HepG2 (cell line): ENCODE results near the gene HIC1. TPM values are rescaled to one million over a fixed set of nuclear protein-coding genes. Genes with fewer than 3 reads are reported as not detected.

Source experiments
- ATAC-seq: fragments of 200-7000 bp; cut with Tn5 transposase; 3 replicates; pipeline ENCODE4 v1.9.1; 2020; ENCODE audit warnings: mild to moderate bottlenecking, moderate library complexity
- BruUV-seq: library from RNA; stranded (reverse); fragments of 400-500 nt; replicated peaks from 2 replicates; lab custom pipeline; 2021; lab: Mats Ljungman, UMichigan
- CTCF ChIA-PET: fragments of 300-600 bp; formaldehyde crosslinking; extraction: SDS; loops from one replicate; lab custom pipeline; 2021; ENCODE audit warnings: low total read pairs, inconsistent platforms, low intra/inter-chr PET ratio; lab: Yijun Ruan, JAX
- POLR2A ChIA-PET: fragments of 350-600 bp; sonication (Branson Sonifier 250); formaldehyde crosslinking; loops from one replicate; lab custom pipeline; 2020; ENCODE audit warnings: antibody characterized with exemption, inconsistent platforms; lab: Yijun Ruan, JAX
- DNase-seq: peaks from one replicate; pipeline ENCODE4 v3.0.0-alpha.2; 2015; ENCODE audit warnings: low spot score
- FAIRE-seq: peaks from 3 replicates; lab custom pipeline; 2011; peaks lifted over from hg19 to GRCh38; lab: Jason Lieb, UNC
- H2AFZ ChIP-seq: one replicate; pipeline ENCODE4 v1.6.1; 2011; ENCODE audit warnings: low read length, inconsistent platforms
- H3K27ac ChIP-seq: fragments of 300-600 bp; 3 replicates; pipeline ENCODE4 v1.8.0; 2011; ENCODE audit warnings: mixed run types, mild to moderate bottlenecking, mixed read lengths, low read length, inconsistent platforms; ENCODE audit not compliant: insufficient read depth; ENCODE audit errors: extremely low read length
- H3K27me3 ChIP-seq, 2 experiments: fragments of 200-600 bp in 1 of 2; 2 replicates in 1 of 2; 3 replicates in 1 of 2; pipeline versions ENCODE4 v1.6.0 to v1.8.0; 2011; ENCODE audit warnings: low read length in 2 of 2, mild to moderate bottlenecking in 2 of 2, moderate library complexity in 2 of 2, inconsistent platforms in 1 of 2; ENCODE audit not compliant: insufficient read depth in 2 of 2, control insufficient read depth in 1 of 2
- H3K36me3 ChIP-seq, 2 experiments: fragments of 200-600 bp in 1 of 2; replicated peaks in 1 of 2; 2 replicates in 1 of 2; 3 replicates in 1 of 2; pipeline versions ENCODE4 v1.5.1 to v1.8.0; 2011; ENCODE audit warnings: low read length in 2 of 2, inconsistent platforms in 1 of 2; ENCODE audit not compliant: insufficient read depth in 2 of 2, control insufficient read depth in 1 of 2
- H3K4me1 ChIP-seq: 2 replicates; pipeline ENCODE4 v1.5.1; 2012; ENCODE audit warnings: low read length, inconsistent platforms; ENCODE audit not compliant: insufficient read depth
- H3K4me2 ChIP-seq: 2 replicates; pipeline ENCODE4 v1.6.0; 2011; ENCODE audit warnings: low read depth, low read length, inconsistent platforms
- H3K4me3 ChIP-seq, 3 experiments: fragments of 200-600 bp in 1 of 3; sonication (generic), shearing (Covaris generic) in 1 of 3; replicated peaks in 1 of 3; 2 replicates each; pipeline ENCODE4 v1.5.1; 2011 to 2016; ENCODE audit warnings: low read length in 3 of 3, inconsistent platforms in 2 of 3, low read depth in 2 of 3, mild to moderate bottlenecking in 2 of 3, control low read depth in 1 of 3, mixed read lengths in 1 of 3; ENCODE audit not compliant: insufficient read depth in 1 of 3
- H3K79me2 ChIP-seq: one replicate; pipeline ENCODE4 v1.6.1; 2011; ENCODE audit warnings: low read length, inconsistent platforms; ENCODE audit not compliant: insufficient read depth
- H3K9ac ChIP-seq: 2 replicates; pipeline ENCODE4 v1.6.0; 2011; ENCODE audit warnings: mild to moderate bottlenecking, low read depth, low read length, inconsistent platforms; ENCODE audit not compliant: insufficient read depth
- H3K9me3 ChIP-seq: 2 replicates; pipeline ENCODE4 v1.5.1; 2012; ENCODE audit warnings: mild to moderate bottlenecking, low read length
- H4K20me1 ChIP-seq: 2 replicates; pipeline ENCODE4 v1.6.0; 2011; ENCODE audit warnings: inconsistent platforms, mild to moderate bottlenecking, low read length, moderate library complexity; ENCODE audit not compliant: insufficient read depth
- BCL6 ChIP-seq: IDR thresholded peaks from 2 replicates; pipeline ENCODE4 v1.6.1; 2016; ENCODE audit warnings: missing genetic modification reagents, missing compliant biosample characterization
- SMARCC2 ChIP-seq: fragments of 450-650 bp; IDR thresholded peaks from 2 replicates; pipeline ENCODE4 v1.6.1; 2017; ENCODE audit warnings: antibody characterized with exemption, mild to moderate bottlenecking
- ZNF121 ChIP-seq: sonication (generic); formaldehyde crosslinking; IDR thresholded peaks from 2 replicates; pipeline ENCODE4 v1.5.0; 2020; ENCODE audit warnings: mild to moderate bottlenecking, missing genetic modification reagents
- WGBS: methylation state at CpG from one replicate; pipeline ENCODE4 v1.1.6; 2017; ENCODE audit warnings: low lambda C conversion rate; 5-methylcytosine and 5-hydroxymethylcytosine counted together
- in situ Hi-C: cut with HindIII; loops from 2 replicates; pipeline ENCODE4 v1.10.0; 2017; ENCODE audit warnings: low pct_unique_long_range_greater_than_20kb; ENCODE audit not compliant: extremely low pct_ligation_motif_present
- intact Hi-C: fragments of 100-400 bp; cut with micrococcal nuclease; formaldehyde crosslinking; loops from one replicate; pipeline ENCODE4 v1.10.0; 2022; ENCODE audit not compliant: unreplicated experiment
- polyA plus RNA-seq, 8 experiments: library from polyadenylated mRNA; depleted of rRNA in 3 of 8; stranded (reverse) in 7 of 8; unstranded in 1 of 8; fragments of >200 nt; fragmentation: Illumina TruSeq in 4 of 8; extraction: Trizol in 4 of 8; gene quantifications; 2 replicates each; pipeline versions ENCODE4 v1.2.1 to v1.2.3, GENCODE V29; 2011 to 2016; ENCODE audit warnings: low read depth in 4 of 8, missing spikeins in 1 of 8, mixed read lengths in 1 of 8; ENCODE audit not compliant: insufficient read depth in 1 of 8
- total RNA-seq, 5 experiments: library from RNA; depleted of rRNA; stranded (reverse); fragments of >200 nt; fragmentation: Illumina TruSeq; extraction: Trizol; gene quantifications; 2 replicates each; pipeline ENCODE4 v1.2.3, GENCODE V29; 2016; ENCODE audit warnings: low read depth in 1 of 5
- TF ChIP-seq, protein P1 (sequence below): IDR thresholded peaks from 2 replicates; pipeline ENCODE4 v1.6.1; 2016; ENCODE audit warnings: low read depth, missing genetic modification reagents, missing compliant biosample characterization
- TF ChIP-seq, protein P2 (sequence below): sonication (generic); formaldehyde crosslinking; IDR thresholded peaks from 2 replicates; pipeline ENCODE4 v1.9.0; 2022; ENCODE audit warnings: missing genetic modification reagents, mild to moderate bottlenecking, borderline replicate concordance
- TF ChIP-seq, protein P3 (sequence below): sonication (generic); formaldehyde crosslinking; IDR thresholded peaks from 2 replicates; pipeline ENCODE4 v1.8.0; 2022; ENCODE audit warnings: mild to moderate bottlenecking, missing genetic modification reagents, borderline replicate concordance

Gene HIC1
- total and polyA plus RNA-seq, 2 of the 13 experiments (the other 11 are each of a cell fraction or from before 2014, with no cell fraction given), result 0.04 to 0.31 TPM

DNA sequence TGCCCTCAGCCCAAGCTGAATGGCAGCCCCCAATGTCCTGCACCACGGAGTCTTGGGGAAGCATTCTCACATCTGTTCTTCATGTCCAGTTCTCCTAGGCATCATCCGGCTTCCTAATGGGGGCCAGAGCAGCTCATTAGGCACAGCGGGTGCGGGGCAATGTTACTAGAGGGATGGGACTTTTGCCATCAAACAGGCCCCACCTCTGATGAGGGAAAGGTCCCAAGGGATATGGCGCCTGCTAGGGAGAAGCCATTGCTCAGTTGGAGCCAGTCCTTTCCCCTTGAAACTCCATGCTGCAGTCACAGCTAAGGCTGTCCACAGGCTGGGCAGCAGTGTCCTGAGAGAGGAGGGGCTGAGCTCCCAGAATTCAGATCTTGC, 26.7 kb upstream of the HIC1 start (continued):
- TF ChIP-seq, protein P1, sequence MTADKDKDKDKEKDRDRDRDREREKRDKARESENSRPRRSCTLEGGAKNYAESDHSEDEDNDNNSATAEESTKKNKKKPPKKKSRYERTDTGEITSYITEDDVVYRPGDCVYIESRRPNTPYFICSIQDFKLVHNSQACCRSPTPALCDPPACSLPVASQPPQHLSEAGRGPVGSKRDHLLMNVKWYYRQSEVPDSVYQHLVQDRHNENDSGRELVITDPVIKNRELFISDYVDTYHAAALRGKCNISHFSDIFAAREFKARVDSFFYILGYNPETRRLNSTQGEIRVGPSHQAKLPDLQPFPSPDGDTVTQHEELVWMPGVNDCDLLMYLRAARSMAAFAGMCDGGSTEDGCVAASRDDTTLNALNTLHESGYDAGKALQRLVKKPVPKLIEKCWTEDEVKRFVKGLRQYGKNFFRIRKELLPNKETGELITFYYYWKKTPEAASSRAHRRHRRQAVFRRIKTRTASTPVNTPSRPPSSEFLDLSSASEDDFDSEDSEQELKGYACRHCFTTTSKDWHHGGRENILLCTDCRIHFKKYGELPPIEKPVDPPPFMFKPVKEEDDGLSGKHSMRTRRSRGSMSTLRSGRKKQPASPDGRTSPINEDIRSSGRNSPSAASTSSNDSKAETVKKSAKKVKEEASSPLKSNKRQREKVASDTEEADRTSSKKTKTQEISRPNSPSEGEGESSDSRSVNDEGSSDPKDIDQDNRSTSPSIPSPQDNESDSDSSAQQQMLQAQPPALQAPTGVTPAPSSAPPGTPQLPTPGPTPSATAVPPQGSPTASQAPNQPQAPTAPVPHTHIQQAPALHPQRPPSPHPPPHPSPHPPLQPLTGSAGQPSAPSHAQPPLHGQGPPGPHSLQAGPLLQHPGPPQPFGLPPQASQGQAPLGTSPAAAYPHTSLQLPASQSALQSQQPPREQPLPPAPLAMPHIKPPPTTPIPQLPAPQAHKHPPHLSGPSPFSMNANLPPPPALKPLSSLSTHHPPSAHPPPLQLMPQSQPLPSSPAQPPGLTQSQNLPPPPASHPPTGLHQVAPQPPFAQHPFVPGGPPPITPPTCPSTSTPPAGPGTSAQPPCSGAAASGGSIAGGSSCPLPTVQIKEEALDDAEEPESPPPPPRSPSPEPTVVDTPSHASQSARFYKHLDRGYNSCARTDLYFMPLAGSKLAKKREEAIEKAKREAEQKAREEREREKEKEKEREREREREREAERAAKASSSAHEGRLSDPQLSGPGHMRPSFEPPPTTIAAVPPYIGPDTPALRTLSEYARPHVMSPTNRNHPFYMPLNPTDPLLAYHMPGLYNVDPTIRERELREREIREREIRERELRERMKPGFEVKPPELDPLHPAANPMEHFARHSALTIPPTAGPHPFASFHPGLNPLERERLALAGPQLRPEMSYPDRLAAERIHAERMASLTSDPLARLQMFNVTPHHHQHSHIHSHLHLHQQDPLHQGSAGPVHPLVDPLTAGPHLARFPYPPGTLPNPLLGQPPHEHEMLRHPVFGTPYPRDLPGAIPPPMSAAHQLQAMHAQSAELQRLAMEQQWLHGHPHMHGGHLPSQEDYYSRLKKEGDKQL (CRISPR knock-in tag), result no peak
- no peak for TF ChIP-seq SMARCC2
- TF ChIP-seq BCL6 (CRISPR knock-in tag), result no peak

DNA sequence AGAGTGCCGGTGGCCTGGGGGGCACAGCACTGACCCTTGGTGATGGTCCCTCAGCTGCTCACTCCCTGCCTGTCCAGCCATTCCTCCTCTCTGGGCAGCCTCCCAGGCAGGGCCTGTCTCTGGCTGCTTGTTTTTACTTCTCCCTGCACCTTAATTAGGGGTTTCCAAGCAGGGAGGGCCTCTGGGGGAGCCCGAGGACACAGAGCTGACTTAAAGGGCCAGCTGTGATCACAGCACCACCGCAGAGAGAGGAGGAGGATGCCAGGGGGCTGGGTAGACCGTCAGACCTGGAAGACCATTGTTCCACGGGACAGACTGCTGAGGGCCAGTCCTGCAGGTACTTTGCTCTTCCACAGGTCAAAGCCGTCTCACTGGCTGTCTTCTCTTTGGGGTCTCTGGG, 26.2 kb upstream of the HIC1 start:
- no TSS peak for BruUV-seq
- Histone ChIP-seq H3K36me3 (peaks cover 3 to 5% of the 10 kb centered on the region in 2 experiments; a peak in 4 of 5 replicates), H2AFZ (no peak overlapping the region), H3K9me3 (no peaks in the 10 kb centered on the region), H3K9ac (no peak overlapping the region), H3K4me2 (peak overlapping the region; percentile 47), H3K27ac (no peak overlapping the region), H3K27me3 (peaks cover 9 to 37% of the 10 kb centered on the region in 2 experiments; a peak in 4 of 5 replicates), H3K79me2 (peaks cover 6% of the 10 kb centered on the region), H3K4me3 (peak overlapping the region in 1 of 3 experiments; percentile 16; a peak in 1 of 6 replicates), H3K4me1 (peaks cover 44% of the 10 kb centered on the region), H4K20me1 (peaks cover 4% of the 10 kb centered on the region)
- DNase-seq (no peak), FAIRE-seq (no peak), ATAC-seq (peak; percentile 2)
- in situ Hi-C loops, result loop anchor here (5.0 to 25.0 kb wide), 2 partner anchors 121 to 316 kb away; partner anchors contain the start of genes TLCD2 and WDR81
- ChIA-PET CTCF (no interaction called here), POLR2A (interaction anchor here (1.9 kb wide), 1 partner anchor 33 kb away, joined by 4 read pairs; no protein-coding TSS in a partner anchor)
- WGBS, result 0% methylated on average over 3 of the region's 6 CpGs
- intact Hi-C loops, result loop anchor here (10.0 kb wide), 2 partner anchors 54 to 144 kb away; no protein-coding TSS in a partner anchor
- TF ChIP-seq, protein P2, sequence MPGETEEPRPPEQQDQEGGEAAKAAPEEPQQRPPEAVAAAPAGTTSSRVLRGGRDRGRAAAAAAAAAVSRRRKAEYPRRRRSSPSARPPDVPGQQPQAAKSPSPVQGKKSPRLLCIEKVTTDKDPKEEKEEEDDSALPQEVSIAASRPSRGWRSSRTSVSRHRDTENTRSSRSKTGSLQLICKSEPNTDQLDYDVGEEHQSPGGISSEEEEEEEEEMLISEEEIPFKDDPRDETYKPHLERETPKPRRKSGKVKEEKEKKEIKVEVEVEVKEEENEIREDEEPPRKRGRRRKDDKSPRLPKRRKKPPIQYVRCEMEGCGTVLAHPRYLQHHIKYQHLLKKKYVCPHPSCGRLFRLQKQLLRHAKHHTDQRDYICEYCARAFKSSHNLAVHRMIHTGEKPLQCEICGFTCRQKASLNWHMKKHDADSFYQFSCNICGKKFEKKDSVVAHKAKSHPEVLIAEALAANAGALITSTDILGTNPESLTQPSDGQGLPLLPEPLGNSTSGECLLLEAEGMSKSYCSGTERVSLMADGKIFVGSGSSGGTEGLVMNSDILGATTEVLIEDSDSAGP, result peak; percentile 94
- peak; percentile 29; the same call in 1 of the 2 replicates for TF ChIP-seq ZNF121
- TF ChIP-seq, protein P3, sequence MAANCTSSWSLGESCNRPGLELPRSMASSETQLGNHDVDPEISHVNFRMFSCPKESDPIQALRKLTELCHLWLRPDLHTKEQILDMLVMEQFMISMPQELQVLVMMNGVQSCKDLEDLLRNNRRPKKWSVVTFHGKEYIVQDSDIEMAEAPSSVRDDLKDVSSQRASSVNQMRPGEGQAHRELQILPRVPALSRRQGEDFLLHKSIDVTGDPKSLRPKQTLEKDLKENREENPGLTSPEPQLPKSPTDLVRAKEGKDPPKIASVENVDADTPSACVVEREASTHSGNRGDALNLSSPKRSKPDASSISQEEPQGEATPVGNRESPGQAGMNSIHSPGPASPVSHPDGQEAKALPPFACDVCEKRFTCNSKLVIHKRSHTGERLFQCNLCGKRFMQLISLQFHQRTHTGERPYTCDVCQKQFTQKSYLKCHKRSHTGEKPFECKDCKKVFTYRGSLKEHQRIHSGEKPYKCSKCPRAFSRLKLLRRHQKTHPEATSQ, result no peak
